Measurements from ENCODE around the gene TIMM10. TPM values are rescaled to one million over a fixed set of nuclear protein-coding genes. Genes with fewer than 3 reads are reported as not detected.

Gene TIMM10
- total RNA-seq, 1 donor from 2014 or later: 31.2 TPM

DNA sequence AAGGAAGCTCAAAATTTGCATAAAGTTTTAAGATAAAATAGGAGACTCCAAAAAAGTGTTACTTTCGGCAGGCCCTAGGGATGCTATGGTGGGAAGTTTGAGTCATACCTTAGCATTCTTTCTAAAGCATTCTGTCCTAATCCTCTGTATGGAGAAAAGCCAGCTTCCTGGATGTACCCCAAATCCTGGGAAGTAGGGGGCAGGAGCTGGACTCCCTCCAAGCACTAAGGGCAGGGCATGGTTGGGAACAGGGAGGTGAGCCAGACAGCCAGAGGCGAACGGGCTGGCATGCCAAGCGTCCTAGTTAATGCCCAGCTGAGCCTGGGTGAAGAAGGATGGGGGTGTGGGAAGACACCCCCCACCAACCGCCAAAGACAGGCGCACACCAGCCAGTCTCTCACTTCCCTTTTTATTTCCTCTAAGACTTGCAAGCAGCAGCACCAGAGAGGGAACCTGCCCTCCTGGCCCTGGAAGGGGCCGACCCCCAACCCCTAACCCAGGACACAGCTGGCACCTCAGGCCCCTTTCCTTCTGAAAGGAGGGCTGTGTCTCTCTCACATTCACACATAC lies 46.3 kb downstream of the TIMM10 start:
- DNase-seq (ENCODE audit: low spot score): no peak

DNA sequence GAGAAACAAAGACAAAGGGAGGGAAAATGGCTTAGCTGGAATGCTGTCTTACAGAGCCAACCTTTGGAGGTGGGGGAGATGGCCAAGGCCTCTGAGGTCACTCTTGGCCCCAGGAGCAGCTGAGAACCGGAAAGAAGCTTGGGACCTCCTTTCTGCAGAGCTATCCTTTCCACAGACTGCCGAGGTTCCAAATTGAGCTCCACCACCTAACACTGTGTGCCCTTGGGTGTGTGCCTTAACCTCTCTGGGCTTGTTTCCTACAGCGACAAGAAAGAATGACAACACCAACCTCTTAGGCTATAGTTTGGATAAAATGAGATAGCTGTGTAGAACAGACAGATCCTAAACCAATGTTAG lies 47.0 kb downstream of the TIMM10 start:
- no peak for DNase-seq (ENCODE audit: low spot score)

DNA sequence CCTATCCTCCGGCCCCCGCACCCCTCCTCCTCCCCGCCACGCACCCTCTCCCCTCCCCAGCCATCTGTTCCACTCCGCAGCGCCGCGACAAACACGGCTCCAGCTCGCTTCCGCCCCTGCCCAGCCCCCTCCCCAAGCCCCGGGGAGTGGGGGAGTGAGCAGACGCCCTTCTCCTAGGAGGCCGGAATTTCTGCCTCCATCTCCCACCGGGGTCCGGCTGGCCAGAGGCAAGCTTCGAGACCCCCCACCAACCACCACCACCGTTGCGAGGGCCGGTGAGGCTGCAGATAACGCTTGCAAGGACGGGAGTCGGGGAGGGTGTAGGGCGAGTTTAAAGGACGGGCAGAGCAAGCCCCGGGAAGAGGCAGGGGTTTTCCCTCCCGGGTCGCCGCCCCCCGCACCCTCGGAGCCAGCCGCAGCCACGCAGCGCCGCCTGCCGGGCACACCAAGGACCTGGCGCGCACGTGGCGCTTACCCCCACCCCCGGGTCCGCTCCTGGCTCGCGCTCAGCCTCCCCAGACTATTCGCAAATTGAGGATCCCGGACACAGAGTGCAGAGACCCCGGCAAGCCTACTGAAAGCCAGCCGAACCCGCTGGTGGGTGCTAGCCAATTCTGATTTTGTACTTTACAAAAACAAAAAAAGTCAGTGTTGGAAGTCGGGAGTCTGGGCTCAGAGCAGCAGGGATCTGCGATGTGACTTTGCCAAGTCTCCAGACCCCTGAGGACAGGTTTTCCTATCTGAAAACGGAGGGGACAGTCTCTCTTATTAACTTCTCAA lies 47.6 kb downstream of the TIMM10 start:
- no peak for DNase-seq (ENCODE audit: low spot score)

DNA sequence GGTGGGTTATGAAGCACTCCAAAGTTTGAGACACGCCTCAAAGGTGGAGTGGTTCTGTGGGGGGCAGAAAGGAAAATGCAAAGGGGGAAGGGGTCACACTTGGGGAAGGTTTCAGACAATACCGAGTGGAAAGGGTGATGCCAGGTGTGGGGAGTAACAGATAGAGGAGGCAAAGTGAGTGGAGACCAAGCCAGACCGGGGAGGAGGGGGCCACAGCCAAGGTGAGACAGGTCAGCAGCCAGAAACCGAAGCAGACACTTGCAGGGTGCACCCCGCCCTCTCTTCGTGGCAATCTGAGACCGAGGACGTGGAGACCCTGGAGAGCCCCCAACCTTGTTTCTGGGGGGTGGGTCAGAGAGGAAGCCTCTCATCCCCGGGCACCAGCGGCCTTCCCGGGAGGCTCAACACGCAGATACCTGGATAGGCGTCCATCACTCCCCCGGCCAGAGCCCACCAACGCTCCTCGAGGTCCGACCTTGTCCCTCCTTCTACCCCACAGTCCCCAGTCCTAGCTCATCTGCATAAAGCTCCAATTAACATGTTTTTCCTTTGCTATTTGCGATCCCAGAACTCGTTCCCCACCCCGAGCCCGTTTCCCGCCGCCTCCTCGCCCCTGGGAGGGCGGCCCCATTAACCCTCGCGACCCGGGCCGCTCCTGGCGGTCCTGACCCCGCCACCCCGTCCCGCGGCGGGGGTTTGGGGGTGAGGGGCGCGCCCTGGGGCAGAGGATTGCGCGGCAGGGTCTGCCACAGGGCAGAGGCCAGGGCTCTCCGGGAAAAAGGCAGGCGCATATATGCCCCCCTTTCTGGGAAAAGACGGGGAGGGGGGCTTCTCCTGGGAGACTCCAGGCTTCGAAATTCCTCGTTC lies 48.4 kb downstream of the TIMM10 start:
- no peak for DNase-seq (ENCODE audit: low spot score)

DNA sequence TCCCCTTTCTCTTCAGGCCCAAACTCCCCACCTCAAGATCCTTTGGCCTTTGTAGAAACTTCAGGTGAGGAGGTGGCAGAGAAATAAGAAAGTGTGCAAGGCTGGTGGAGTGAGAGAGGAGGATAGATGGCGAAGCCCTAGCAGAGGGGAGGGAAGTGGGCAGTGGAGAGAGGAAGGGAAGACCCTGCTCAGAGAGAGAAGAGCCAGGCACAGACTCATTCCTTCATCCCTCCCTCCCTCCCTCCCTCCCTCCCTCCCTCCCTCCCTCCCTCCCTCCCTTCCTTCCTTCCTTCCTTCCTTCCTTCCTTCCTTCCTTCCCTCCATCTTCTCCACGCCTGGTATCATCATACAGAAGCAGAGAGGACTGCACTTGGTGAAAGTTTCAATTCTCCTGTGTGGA lies 49.2 kb downstream of the TIMM10 start:
- no peak for DNase-seq (ENCODE audit: low spot score)

DNA sequence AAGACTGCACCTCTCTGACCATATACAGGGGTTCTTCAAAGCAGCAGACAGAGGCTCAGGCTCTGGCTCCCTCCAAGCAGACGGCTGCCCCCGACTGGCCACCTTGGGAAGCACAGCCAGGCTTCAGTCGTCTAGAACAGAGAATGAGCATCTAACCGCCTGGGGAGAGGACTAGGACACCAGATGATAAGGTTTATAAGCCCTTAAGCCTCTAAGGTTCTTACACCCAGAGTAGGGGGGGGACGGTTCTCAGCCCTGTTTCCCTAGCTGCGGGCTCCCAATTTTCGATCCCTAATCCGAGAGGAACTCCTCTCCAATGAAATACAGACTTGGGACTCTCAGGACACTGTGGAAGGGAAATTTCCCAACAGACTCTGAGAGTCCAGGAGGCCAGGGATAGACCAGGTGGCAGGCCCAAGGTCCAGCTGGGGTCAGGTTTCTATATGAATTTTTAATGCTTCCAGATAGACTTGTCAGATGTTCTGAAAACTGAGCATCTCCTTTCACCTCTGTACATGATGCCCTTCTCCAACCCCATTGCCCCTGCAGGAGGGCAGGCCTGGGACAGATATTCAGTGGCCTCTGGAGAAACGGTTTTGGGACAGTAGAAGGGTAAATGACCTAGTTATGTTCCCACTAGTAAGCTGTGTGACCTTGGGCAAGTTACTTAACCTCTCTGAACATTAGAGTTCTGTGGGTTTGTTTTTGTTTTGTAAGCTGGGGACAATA lies 50.0 kb downstream of the TIMM10 start:
- peak; percentile 64 for DNase-seq (ENCODE audit: low spot score)

DNA sequence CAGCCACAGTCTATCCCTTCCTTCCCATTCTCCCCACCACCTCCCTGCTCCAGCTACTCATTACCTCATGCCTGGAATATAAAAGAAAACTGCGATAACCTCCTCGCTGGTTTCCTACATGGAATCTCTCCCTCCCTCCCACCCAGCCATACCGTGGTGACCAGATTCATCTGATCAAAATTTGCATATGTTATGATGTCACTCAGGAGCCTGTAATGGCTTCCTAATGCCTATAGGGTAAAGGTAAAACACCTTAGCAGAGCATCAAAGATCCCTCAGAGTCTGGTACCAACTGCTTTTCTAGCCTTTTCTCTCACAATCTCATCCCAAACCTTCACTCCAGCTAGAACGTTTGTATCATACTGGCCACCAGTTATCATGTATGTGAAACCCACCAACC lies 50.6 kb downstream of the TIMM10 start:
- no peak for DNase-seq (ENCODE audit: low spot score)

DNA sequence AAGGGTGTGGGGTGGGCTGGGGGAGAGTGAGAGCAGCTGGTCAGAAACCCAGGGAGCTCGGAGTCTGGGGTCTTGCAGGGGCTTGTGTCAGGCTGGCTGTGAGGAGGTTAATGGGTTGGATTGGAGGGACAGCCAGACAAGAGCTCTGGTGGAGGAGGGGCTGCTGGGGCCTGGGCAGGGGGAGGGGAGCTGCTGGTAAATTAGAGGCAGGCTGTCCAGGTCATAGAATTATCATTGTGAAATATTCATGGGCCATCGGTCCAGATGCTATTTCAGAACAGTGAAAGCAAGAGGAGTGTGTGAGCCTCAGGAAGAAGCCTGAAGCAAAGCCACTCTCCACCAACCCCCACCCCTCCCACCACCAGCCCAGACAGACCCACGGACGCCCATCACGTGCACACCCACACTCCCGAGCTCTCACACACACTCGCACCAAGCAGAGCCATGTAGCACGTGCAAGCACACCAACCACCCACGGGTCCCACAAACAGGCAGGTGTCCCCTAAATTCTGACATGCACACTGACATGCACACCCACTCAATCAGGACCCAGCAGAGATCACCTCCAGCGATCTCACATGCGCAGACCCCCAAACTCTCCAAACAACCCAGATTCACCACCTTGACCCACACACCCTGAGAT lies 51.4 kb downstream of the TIMM10 start:
- no peak for DNase-seq (ENCODE audit: low spot score)

Other genes with a start within 250 kb of the TIMM10 start
- gene TNKS1BP1, start 205.8 kb downstream of the TIMM10 start, total RNA-seq: 226 TPM
- gene SSRP1, start 194.9 kb downstream of the TIMM10 start, total RNA-seq: 61.8 TPM
- 0.40 TPM for gene P2RX3, start 192.4 kb downstream of the TIMM10 start, total RNA-seq
- gene PRG3, start 149.6 kb downstream of the TIMM10 start, total RNA-seq: not detected
- gene PRG2, start 140.1 kb downstream of the TIMM10 start, total RNA-seq: 0.26 TPM
- 39.5 TPM for gene SLC43A3, start 103.6 kb downstream of the TIMM10 start, total RNA-seq
- 19.2 TPM for gene RTN4RL2, start 70.2 kb downstream of the TIMM10 start, total RNA-seq
- 89.5 TPM for gene SLC43A1, start 15.1 kb downstream of the TIMM10 start, total RNA-seq
- gene SMTNL1, start 6.8 kb upstream of the TIMM10 start, total RNA-seq: not detected
- gene UBE2L6, start 36.9 kb upstream of the TIMM10 start, total RNA-seq: 71.9 TPM
- 614 TPM for gene SERPING1, start 66.9 kb upstream of the TIMM10 start, total RNA-seq
- 1.9 TPM for gene YPEL4, start 119.2 kb upstream of the TIMM10 start, total RNA-seq
- gene CLP1, start 127.0 kb upstream of the TIMM10 start, total RNA-seq: 10.3 TPM
- gene ZDHHC5, start 137.4 kb upstream of the TIMM10 start, total RNA-seq: 60.7 TPM
- gene MED19, start 181.5 kb upstream of the TIMM10 start, total RNA-seq: 15.6 TPM
- 72.3 TPM for gene TMX2, start 181.8 kb upstream of the TIMM10 start, total RNA-seq
- 120 TPM for gene SELENOH, start 210.7 kb upstream of the TIMM10 start, total RNA-seq
- not detected for gene BTBD18, start 221.1 kb upstream of the TIMM10 start, total RNA-seq
- 238 TPM for gene CTNND1, start 231.0 kb upstream of the TIMM10 start, total RNA-seq

All from mucosa of gallbladder (tissue), 1 donor.